Glutamatergic neuron (in vitro differentiated cells): ENCODE data around the gene LRGUK. TPM values are rescaled to one million over a fixed set of nuclear protein-coding genes. Genes with fewer than 3 reads are reported as not detected.

Source experiments
- DNase-seq: peaks from one replicate; pipeline ENCODE4 v3.0.0; 2022
- H3K27ac Mint-ChIP-seq: one replicate; pipeline ENCODE4 v1.8.0; 2020; ENCODE audit warnings: mild to moderate bottlenecking, mixed read lengths, inconsistent platforms; ENCODE audit not compliant: unreplicated experiment
- H3K27me3 Mint-ChIP-seq: one replicate; pipeline ENCODE4 v1.8.0; 2020; ENCODE audit warnings: mild to moderate bottlenecking, moderate library complexity, mixed read lengths, inconsistent platforms; ENCODE audit not compliant: unreplicated experiment
- H3K36me3 Mint-ChIP-seq: one replicate; pipeline ENCODE4 v1.8.0; 2020; ENCODE audit warnings: mild to moderate bottlenecking, mixed read lengths, inconsistent platforms; ENCODE audit not compliant: unreplicated experiment
- H3K4me1 Mint-ChIP-seq: one replicate; pipeline ENCODE4 v1.8.0; 2020; ENCODE audit warnings: mild to moderate bottlenecking, low read depth, mixed read lengths, inconsistent platforms; ENCODE audit not compliant: unreplicated experiment
- H3K4me3 Mint-ChIP-seq: one replicate; pipeline ENCODE4 v1.8.0; 2020; ENCODE audit warnings: mild to moderate bottlenecking, mixed read lengths, inconsistent platforms; ENCODE audit not compliant: unreplicated experiment
- H3K9me3 Mint-ChIP-seq: one replicate; pipeline ENCODE4 v1.8.0; 2020; ENCODE audit warnings: mild to moderate bottlenecking, moderate library complexity, mixed read lengths, inconsistent platforms; ENCODE audit not compliant: unreplicated experiment
- total RNA-seq: library from RNA; stranded (reverse); fragmentation: NEBNext Ultra II Directional; extraction: Animal tissue kit (Norgen Biotek cat#: 25700); gene quantifications from one replicate; pipeline ENCODE4 v1.2.1, GENCODE V29; 2021; ENCODE audit not compliant: unreplicated experiment
- TF ChIP-seq, protein P1 (sequence below): fragments of 200-600 bp; sonication (generic); IDR thresholded peaks from one replicate; pipeline ENCODE4 v1.5.0; 2021; ENCODE audit not compliant: partially characterized antibody, unreplicated experiment

The LRGUK gene
- total RNA-seq, 1 donor from 2014 or later, result 0.81 TPM

GRCh38 chr7:134246347-134246746, 119.2 kb downstream of the LRGUK start:
- H3K36me3 Mint-ChIP-seq, result no peaks in the 10 kb centered on the region
- H3K4me3 Mint-ChIP-seq, result no peak overlapping the region
- no peak for DNase-seq
- H3K4me1 Mint-ChIP-seq, result no peaks in the 10 kb centered on the region
- TF ChIP-seq, protein P1, sequence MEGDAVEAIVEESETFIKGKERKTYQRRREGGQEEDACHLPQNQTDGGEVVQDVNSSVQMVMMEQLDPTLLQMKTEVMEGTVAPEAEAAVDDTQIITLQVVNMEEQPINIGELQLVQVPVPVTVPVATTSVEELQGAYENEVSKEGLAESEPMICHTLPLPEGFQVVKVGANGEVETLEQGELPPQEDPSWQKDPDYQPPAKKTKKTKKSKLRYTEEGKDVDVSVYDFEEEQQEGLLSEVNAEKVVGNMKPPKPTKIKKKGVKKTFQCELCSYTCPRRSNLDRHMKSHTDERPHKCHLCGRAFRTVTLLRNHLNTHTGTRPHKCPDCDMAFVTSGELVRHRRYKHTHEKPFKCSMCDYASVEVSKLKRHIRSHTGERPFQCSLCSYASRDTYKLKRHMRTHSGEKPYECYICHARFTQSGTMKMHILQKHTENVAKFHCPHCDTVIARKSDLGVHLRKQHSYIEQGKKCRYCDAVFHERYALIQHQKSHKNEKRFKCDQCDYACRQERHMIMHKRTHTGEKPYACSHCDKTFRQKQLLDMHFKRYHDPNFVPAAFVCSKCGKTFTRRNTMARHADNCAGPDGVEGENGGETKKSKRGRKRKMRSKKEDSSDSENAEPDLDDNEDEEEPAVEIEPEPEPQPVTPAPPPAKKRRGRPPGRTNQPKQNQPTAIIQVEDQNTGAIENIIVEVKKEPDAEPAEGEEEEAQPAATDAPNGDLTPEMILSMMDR, result no peak
- H3K27me3 Mint-ChIP-seq, result no peaks in the 10 kb centered on the region
- H3K9me3 Mint-ChIP-seq, result no peaks in the 10 kb centered on the region
- no peak overlapping the region for H3K27ac Mint-ChIP-seq

GRCh38 chr7:134246761-134247160, 119.6 kb downstream of the LRGUK start:
- Mint-ChIP-seq H3K9me3 (no peaks in the 10 kb centered on the region), H3K27ac (no peak overlapping the region), H3K27me3 (no peaks in the 10 kb centered on the region), H3K36me3 (no peaks in the 10 kb centered on the region), H3K4me1 (no peaks in the 10 kb centered on the region), H3K4me3 (no peak overlapping the region)
- TF ChIP-seq, protein P1, result no peak
- DNase-seq, result no peak

DNA sequence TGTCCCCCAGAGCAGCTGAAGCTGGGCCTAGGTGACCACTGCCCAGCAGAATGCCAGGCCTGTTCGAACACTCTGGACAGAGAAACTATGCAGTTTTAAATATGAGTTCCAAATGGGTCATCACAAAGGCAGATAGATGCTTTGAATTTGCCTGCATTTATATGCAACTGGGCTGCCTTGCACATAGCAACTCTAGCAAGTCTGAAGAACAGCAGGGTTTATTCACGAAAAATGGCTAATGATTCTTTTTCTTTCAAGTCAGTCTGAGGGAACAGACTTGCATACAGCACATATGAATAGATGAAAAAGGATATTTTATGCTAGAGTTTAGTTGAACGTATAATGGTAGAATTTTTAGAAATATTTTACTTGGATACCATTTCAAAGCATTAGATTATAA, 121.1 kb downstream of the LRGUK start:
- Mint-ChIP-seq H3K36me3 (no peaks in the 10 kb centered on the region), H3K27me3 (no peaks in the 10 kb centered on the region), H3K27ac (no peak overlapping the region), H3K4me1 (no peaks in the 10 kb centered on the region), H3K4me3 (no peak overlapping the region), H3K9me3 (no peaks in the 10 kb centered on the region)
- no peak for DNase-seq
- TF ChIP-seq, protein P1, result no peak

GRCh38 chr7:134254311-134254710, 127.2 kb downstream of the LRGUK start:
- peaks cover 6% of the 10 kb centered on the region for H3K4me1 Mint-ChIP-seq
- DNase-seq, result no peak
- TF ChIP-seq, protein P1, result no peak
- H3K4me3 Mint-ChIP-seq, result no peak overlapping the region
- no peaks in the 10 kb centered on the region for H3K27me3 Mint-ChIP-seq
- no peaks in the 10 kb centered on the region for H3K36me3 Mint-ChIP-seq
- no peaks in the 10 kb centered on the region for H3K9me3 Mint-ChIP-seq
- H3K27ac Mint-ChIP-seq, result no peak overlapping the region

- no peaks in the 10 kb centered on the region for H3K36me3 Mint-ChIP-seq
- H3K27me3 Mint-ChIP-seq, result no peaks in the 10 kb centered on the region
- H3K4me3 Mint-ChIP-seq, result no peak overlapping the region
- no peaks in the 10 kb centered on the region for H3K9me3 Mint-ChIP-seq
- DNase-seq, result no peak
- no peak overlapping the region for H3K27ac Mint-ChIP-seq
- peaks cover 6% of the 10 kb centered on the region for H3K4me1 Mint-ChIP-seq
- TF ChIP-seq, protein P1, result no peak
Measured at GRCh38 chr7:134255814-134256213, 128.7 kb downstream of the LRGUK start.
